B cell (primary cell): ENCODE results near the gene RASGRF2. TPM values are rescaled to one million over a fixed set of nuclear protein-coding genes. Genes with fewer than 3 reads are reported as not detected.

Experiments
- ATAC-seq: fragments of 200-7000 bp; cut with Tn5 transposase; one replicate; pipeline ENCODE4 v1.10.0; 2021; ENCODE audit warnings: low read depth, mild to moderate bottlenecking, moderate number of reproducible peaks, moderate library complexity
- CTCF ChIA-PET: fragments of 350-600 bp; sonication (Branson Sonifier 250); formaldehyde crosslinking; loops from one replicate; lab custom pipeline; 2021; ENCODE audit warnings: antibody characterized with exemption, inconsistent platforms; lab: Charles Lee
- POLR2A ChIA-PET: fragments of 350-600 bp; sonication (Branson Sonifier 250); formaldehyde crosslinking; loops from one replicate; lab custom pipeline; 2021; ENCODE audit warnings: antibody characterized with exemption; lab: Charles Lee
- DNase-seq: peaks from one replicate; pipeline ENCODE4 v3.0.0; 2013
- H2AFZ ChIP-seq: 2 replicates; pipeline ENCODE4 v1.6.1; 2012; ENCODE audit warnings: mild to moderate bottlenecking, low read depth, low read length; ENCODE audit not compliant: insufficient read depth, poor library complexity, severe bottlenecking
- H3K27ac ChIP-seq, 2 donors: 1 replicate in 1 of 2; 2 replicates in 1 of 2; pipeline ENCODE4 v1.5.1; 2012 to 2013; ENCODE audit warnings: low read length in 2 of 2, mild to moderate bottlenecking in 2 of 2, moderate library complexity in 1 of 2
- H3K27me3 ChIP-seq, 4 experiments: fragments of 200-600 bp in 1 of 4; sonication (generic) in 1 of 4; replicated peaks in 1 of 4; 1 replicate in 2 of 4; 2 replicates in 2 of 4; pipeline versions ENCODE4 v1.6.1 to v1.7.0; 2013 to 2016; ENCODE audit warnings: low read length in 3 of 4, mild to moderate bottlenecking in 2 of 4, mixed read lengths in 1 of 4, moderate library complexity in 1 of 4; ENCODE audit not compliant: insufficient read depth in 4 of 4, control insufficient read depth in 3 of 4; ENCODE audit errors: control extremely low read depth in 1 of 4
- H3K36me3 ChIP-seq, 2 experiments: replicated peaks in 1 of 2; 1 replicate in 1 of 2; 2 replicates in 1 of 2; pipeline versions ENCODE4 v1.6.1 to v1.7.1; 2013; ENCODE audit warnings: low read length in 1 of 2; ENCODE audit not compliant: insufficient read depth in 2 of 2, control insufficient read depth in 1 of 2; ENCODE audit errors: control extremely low read depth in 1 of 2, extremely low read depth in 1 of 2
- H3K4me1 ChIP-seq, 2 donors: fragments of 200-600 bp in 1 of 2; sonication (generic) in 1 of 2; 1 replicate in 1 of 2; 2 replicates in 1 of 2; pipeline versions ENCODE4 v1.5.1 to v1.6.1; 2013 to 2017; ENCODE audit warnings: low read length in 2 of 2; ENCODE audit not compliant: control insufficient read depth in 2 of 2, insufficient read depth in 2 of 2
- H3K4me2 ChIP-seq: replicated peaks from 2 replicates; pipeline ENCODE3; 2012; ENCODE audit warnings: mild to moderate bottlenecking, low read depth, low read length; ENCODE audit not compliant: poor library complexity, severe bottlenecking
- H3K4me3 ChIP-seq, 5 experiments: fragments of 200-600 bp in 1 of 5; sonication (generic) in 1 of 5; 1 replicate in 3 of 5; 2 replicates in 2 of 5; pipeline versions ENCODE4 v1.5.1 to v1.7.0; 2011 to 2016; ENCODE audit warnings: low read length in 4 of 5, mild to moderate bottlenecking in 4 of 5, low read depth in 2 of 5, control low read depth in 1 of 5, moderate library complexity in 1 of 5; ENCODE audit not compliant: insufficient read depth in 1 of 5; ENCODE audit errors: control extremely low read depth in 1 of 5, extremely low read depth in 1 of 5
- H3K79me2 ChIP-seq: fragments of 200-600 bp; sonication (generic); one replicate; pipeline ENCODE4 v1.6.0; 2016; ENCODE audit warnings: low read length; ENCODE audit not compliant: control insufficient read depth, insufficient read depth
- H3K9ac ChIP-seq: fragments of 200-600 bp; sonication (generic); 2 replicates; pipeline ENCODE4 v1.6.1; 2017; ENCODE audit warnings: mild to moderate bottlenecking, low read length, moderate library complexity
- H3K9me3 ChIP-seq, 3 donors: one replicate each; pipeline versions ENCODE4 v1.6.1 to v1.7.1; 2013; ENCODE audit warnings: low read length in 2 of 3; ENCODE audit not compliant: control insufficient read depth in 2 of 3, insufficient read depth in 1 of 3; ENCODE audit errors: control extremely low read depth in 1 of 3
- H4K20me1 ChIP-seq: 2 replicates; pipeline ENCODE4 v1.6.0; 2012; ENCODE audit warnings: mild to moderate bottlenecking, low read length; ENCODE audit not compliant: insufficient read depth, control insufficient read depth, poor library complexity, severe bottlenecking
- H3K27ac Mint-ChIP-seq: one replicate; pipeline ENCODE4 v1.8.0; 2021; ENCODE audit warnings: mixed read lengths
- H3K27me3 Mint-ChIP-seq: one replicate; pipeline ENCODE4 v1.8.0; 2021; ENCODE audit warnings: mixed read lengths
- H3K4me1 Mint-ChIP-seq: one replicate; pipeline ENCODE4 v1.8.0; 2021; ENCODE audit warnings: mixed read lengths
- H3K4me3 Mint-ChIP-seq: one replicate; pipeline ENCODE4 v1.8.0; 2021; ENCODE audit warnings: mixed read lengths
- H3K9me3 Mint-ChIP-seq: one replicate; pipeline ENCODE4 v1.8.0; 2022; ENCODE audit warnings: mixed read lengths; ENCODE audit not compliant: insufficient read depth
- EZH2 ChIP-seq: IDR thresholded peaks from 2 replicates; pipeline ENCODE4 v1.6.1; 2012; ENCODE audit warnings: borderline replicate concordance, low read depth, mild to moderate bottlenecking, moderate library complexity, low read length; ENCODE audit not compliant: insufficient read depth, poor library complexity, severe bottlenecking
- whole genome bisulfite sequencing: methylation state at CpG from one replicate; pipeline ENCODE4 v1.1.5; 2013; ENCODE audit warnings: missing lambda C conversion rate; ENCODE audit not compliant: insufficient coverage; 5-methylcytosine and 5-hydroxymethylcytosine counted together
- intact Hi-C: fragments of 100-400 bp; cut with micrococcal nuclease; formaldehyde crosslinking; loops from one replicate; pipeline ENCODE4 v1.10.0; 2022
- polyA plus RNA-seq: library from polyadenylated mRNA; depleted of rRNA; stranded (reverse); fragments of >200 nt; gene quantifications from 2 replicates; pipeline ENCODE4 v1.2.3, GENCODE V29; 2012
- total RNA-seq, 2 donors: library from RNA; stranded (reverse); fragments of 120-200 nt in 1 of 2; gene quantifications; 1 replicate in 1 of 2; 2 replicates in 1 of 2; pipeline versions ENCODE4 v1.2.3 to v1.2.4, GENCODE V29; 2013 to 2022
- TF ChIP-seq, protein P1 (sequence below): fragments of 200-600 bp; IDR thresholded peaks from one replicate; pipeline ENCODE4 v1.8.0; 2022; ENCODE audit warnings: antibody characterized with exemption, mild to moderate bottlenecking

RASGRF2 gene
- total and polyA plus RNA-seq, 2 donors (not counting 1 experiment from before 2014, with no cell fraction given) = 0.04 to 0.37 TPM

GRCh38 chr5:81014348-81014747 lies 54.2 kb downstream of the RASGRF2 start:
- no peaks in the 10 kb centered on the region for H3K4me1 Mint-ChIP-seq

DNA sequence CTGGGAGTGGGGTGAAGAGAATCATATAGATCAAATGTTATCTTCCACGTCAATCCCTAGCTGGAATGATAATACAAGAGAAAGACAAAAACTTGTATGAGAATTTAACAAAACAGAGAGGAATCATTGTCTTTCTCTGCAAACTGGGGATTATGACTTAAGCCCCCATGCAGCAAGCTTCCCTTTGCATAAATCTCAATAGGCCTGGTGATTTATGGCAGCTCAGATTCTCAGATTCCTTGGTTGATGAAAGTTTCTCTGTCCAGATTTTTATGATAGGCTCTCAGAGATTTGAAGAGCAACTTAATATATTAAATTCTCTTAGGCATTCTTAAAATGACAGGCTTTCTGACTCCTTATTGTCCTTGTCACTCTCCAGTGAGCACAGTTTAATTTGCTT lies 56.0 kb downstream of the RASGRF2 start:
- peaks cover 15% of the 10 kb centered on the region for H3K27me3 Mint-ChIP-seq
- Histone ChIP-seq H2AFZ (no peak overlapping the region), H3K4me1 (no peaks in the 10 kb centered on the region), H3K27ac (no peak overlapping the region), H3K9me3 (peaks cover 0 to 4% (median 0%) of the 10 kb centered on the region in 3 donors), H3K79me2 (no peaks in the 10 kb centered on the region), H3K9ac (no peak overlapping the region), H3K4me3 (no peak overlapping the region), H4K20me1 (no peaks in the 10 kb centered on the region), H3K4me2 (no peak overlapping the region), H3K36me3 (no peaks in the 10 kb centered on the region), H3K27me3 (no peaks in the 10 kb centered on the region)
- intact Hi-C loops = no loop called here
- ChIA-PET POLR2A (no interaction called here), CTCF (no interaction called here)
- H3K9me3 Mint-ChIP-seq = no peaks in the 10 kb centered on the region
- ATAC-seq (no peak), DNase-seq (no peak)
- WGBS = no CpG with 5 or more reads among the region's 1 CpG
- no peaks in the 10 kb centered on the region for H3K4me1 Mint-ChIP-seq
- no peak overlapping the region for H3K27ac Mint-ChIP-seq
- no peak overlapping the region for H3K4me3 Mint-ChIP-seq
- TF ChIP-seq EZH2 = no peak
- TF ChIP-seq, protein P1, sequence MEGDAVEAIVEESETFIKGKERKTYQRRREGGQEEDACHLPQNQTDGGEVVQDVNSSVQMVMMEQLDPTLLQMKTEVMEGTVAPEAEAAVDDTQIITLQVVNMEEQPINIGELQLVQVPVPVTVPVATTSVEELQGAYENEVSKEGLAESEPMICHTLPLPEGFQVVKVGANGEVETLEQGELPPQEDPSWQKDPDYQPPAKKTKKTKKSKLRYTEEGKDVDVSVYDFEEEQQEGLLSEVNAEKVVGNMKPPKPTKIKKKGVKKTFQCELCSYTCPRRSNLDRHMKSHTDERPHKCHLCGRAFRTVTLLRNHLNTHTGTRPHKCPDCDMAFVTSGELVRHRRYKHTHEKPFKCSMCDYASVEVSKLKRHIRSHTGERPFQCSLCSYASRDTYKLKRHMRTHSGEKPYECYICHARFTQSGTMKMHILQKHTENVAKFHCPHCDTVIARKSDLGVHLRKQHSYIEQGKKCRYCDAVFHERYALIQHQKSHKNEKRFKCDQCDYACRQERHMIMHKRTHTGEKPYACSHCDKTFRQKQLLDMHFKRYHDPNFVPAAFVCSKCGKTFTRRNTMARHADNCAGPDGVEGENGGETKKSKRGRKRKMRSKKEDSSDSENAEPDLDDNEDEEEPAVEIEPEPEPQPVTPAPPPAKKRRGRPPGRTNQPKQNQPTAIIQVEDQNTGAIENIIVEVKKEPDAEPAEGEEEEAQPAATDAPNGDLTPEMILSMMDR = no peak

More at GRCh38 chr5:81014348-81014747, 54.2 kb downstream of the RASGRF2 start:
- ChIA-PET POLR2A (no interaction called here), CTCF (no interaction called here)
- no peak overlapping the region for H3K4me3 ChIP-seq
- H4K20me1 ChIP-seq = no peaks in the 10 kb centered on the region
- no peak overlapping the region for H2AFZ ChIP-seq
- no peak overlapping the region for H3K27ac ChIP-seq
- H3K9ac ChIP-seq = no peak overlapping the region
- ATAC-seq (no peak), DNase-seq (no peak)
- Mint-ChIP-seq H3K9me3 (no peaks in the 10 kb centered on the region), H3K27me3 (peaks cover 10% of the 10 kb centered on the region), H3K4me3 (no peak overlapping the region), H3K27ac (no peak overlapping the region)
- no peak overlapping the region for H3K4me2 ChIP-seq
- H3K4me1 ChIP-seq = no peaks in the 10 kb centered on the region
- peaks cover 0 to 4% (median 0%) of the 10 kb centered on the region in 3 donors for H3K9me3 ChIP-seq
- TF ChIP-seq, protein P1 = no peak
- TF ChIP-seq EZH2 = no peak
- intact Hi-C loops = no loop called here
- no peaks in the 10 kb centered on the region for H3K79me2 ChIP-seq
- H3K36me3 ChIP-seq = no peaks in the 10 kb centered on the region
- H3K27me3 ChIP-seq = no peaks in the 10 kb centered on the region
- WGBS = no CpG with 5 or more reads among the region's 3 CpGs
